KOPT-K1 (cell line): ENCODE measurements around the gene TMPRSS6.

Experiments used
- H3K27ac ChIP-seq: fragments of 200-600 bp; sonication (generic); 2 replicates; pipeline ENCODE4 v1.5.1; 2016; ENCODE audit warnings: antibody characterized with exemption, mild to moderate bottlenecking, low read depth, low read length; ENCODE audit not compliant: poor library complexity, severe bottlenecking
- H3K36me3 ChIP-seq: fragments of 200-600 bp; sonication (generic); 2 replicates; pipeline ENCODE4 v1.5.1; 2017; ENCODE audit warnings: antibody characterized with exemption, mild to moderate bottlenecking, low read length, moderate library complexity; ENCODE audit not compliant: insufficient read depth
- H3K9me3 ChIP-seq: fragments of 200-600 bp; sonication (generic); 2 replicates; pipeline ENCODE4 v1.5.1; 2017; ENCODE audit warnings: antibody characterized with exemption, low read length, mild to moderate bottlenecking; ENCODE audit not compliant: insufficient read depth, poor library complexity, severe bottlenecking

The TMPRSS6 gene

DNA sequence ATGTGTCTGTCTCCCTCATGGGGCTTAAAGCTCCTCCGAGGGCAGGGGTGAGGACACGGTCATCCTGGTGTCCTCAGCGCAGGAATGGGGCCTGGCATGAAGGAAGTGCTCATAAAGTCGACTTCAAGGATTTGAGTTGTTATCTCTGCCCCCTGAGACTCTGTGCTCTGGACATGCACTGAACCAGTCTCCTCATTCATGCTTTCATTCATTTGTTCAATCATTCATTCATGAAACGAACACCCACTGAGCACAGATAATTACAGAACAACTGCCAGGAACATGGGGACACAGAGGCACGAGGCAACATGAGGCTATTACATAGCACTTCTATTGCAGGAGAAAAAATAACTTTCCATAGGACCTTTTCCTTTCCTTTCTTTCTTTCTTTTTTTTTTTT is 16.5 kb downstream of the TMPRSS6 start:
- H3K27ac ChIP-seq = no peak overlapping the region
- no peaks in the 10 kb centered on the region for H3K36me3 ChIP-seq
- no peaks in the 10 kb centered on the region for H3K9me3 ChIP-seq

DNA sequence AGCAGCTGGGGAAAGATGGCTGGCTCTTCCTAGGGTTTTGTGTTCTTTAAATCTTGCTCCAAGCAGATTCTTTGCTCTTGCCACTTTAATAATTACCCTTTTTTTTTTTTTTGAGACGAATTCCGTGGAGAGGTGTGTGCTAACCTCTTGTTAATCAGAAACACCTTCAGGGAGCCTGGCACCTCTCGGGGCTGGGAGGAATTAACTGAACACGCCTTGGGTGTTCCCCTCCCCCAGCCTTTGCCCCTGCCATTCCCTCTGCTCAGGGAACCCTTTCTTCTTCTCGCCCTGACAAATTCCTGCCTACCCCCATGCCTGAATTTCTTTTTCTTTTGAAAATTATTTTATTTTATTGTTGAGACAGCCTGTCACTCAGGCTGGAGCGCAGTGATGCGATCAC is 17.5 kb downstream of the TMPRSS6 start:
- Histone ChIP-seq H3K27ac (no peak overlapping the region), H3K36me3 (no peaks in the 10 kb centered on the region), H3K9me3 (no peaks in the 10 kb centered on the region)

DNA sequence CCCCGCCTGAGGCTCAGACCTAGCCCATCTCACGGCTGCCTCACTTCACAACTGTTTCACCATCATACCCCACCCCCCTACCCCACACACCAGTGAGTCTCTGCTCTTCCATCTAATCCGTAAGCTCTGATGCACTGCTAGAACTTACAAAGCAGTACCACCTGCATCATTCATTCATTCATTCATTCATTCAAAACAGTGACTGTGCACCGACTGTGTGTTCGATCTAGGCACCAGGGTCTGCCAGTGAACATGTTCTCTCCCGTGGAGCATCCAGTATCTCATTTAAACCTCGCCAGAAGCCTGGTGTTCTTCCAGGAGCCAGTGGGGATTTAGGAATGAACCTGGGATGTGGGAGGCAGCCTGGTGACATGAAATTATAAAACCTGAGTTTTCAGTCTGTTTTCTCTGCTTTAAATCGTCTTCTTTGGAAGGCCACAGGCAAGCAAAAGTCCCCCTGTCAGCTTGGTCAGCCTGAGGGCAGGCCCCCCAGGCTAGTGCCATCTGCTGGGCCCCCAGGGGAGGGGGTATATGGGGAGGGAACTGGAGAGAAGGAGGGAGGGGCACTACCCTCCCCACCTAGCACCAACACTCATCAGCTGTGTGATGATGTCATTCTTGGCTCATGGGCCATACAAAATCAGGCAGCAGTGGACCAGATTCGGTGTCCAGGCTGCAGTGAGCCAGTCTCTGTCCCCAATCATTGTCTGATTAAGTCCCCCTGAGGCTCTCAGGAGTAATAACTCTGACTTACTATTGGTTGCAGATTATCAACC is 18.4 kb downstream of the TMPRSS6 start:
- Histone ChIP-seq H3K27ac (no peak overlapping the region), H3K36me3 (no peaks in the 10 kb centered on the region), H3K9me3 (no peaks in the 10 kb centered on the region)

DNA sequence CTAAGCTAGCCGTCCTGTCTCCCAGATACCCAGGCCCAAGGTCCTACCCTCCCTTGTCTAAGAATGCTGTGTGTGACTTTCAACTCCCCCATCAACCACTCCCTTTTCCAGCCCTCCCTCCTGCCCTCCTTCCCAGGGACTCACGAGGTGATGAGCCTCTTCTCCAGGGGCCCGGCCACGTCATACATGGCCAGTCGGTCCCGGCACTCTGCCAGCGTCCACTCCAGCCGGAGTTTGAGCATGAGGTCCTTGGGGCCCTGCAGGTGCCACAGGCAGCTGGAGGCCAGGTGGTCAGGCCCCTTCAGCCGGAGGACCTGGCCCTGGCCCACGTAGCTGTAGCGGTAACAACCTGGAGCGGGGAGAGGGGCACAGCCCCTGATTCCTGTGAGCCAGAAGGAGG is 20.1 kb downstream of the TMPRSS6 start:
- Histone ChIP-seq H3K36me3 (no peaks in the 10 kb centered on the region), H3K27ac (no peak overlapping the region), H3K9me3 (no peaks in the 10 kb centered on the region)

DNA sequence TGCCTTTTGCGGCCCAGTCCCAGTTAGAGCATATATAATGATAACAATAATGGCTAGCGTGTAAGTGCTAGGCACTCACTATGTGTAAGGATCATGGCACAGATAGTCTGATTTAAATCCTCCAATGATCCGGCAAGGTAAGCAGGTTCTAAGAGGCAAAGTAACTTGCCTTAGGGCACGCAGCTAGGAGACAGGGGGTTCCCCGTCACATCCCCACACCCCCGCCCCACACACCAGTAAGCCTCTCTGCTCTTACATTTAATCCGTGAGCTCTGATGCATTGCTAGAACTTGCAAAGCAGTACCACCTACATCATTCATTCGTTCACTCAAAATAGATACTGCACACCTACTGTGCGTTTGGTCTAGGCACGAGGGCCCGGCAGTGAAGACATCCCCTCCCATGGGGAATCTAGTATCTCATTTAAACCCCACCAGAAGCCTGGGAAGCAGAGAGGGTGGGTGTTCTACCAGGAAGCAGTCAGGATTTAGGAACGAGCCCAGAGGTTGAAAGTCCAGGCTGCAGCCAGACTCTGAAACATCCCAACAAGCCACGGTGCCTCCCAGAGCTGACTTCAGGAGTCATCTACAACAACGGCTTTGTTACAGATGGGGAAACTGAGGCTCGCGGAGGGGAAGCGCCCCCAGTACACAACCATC is 20.6 kb downstream of the TMPRSS6 start:
- H3K27ac ChIP-seq = no peak overlapping the region
- no peaks in the 10 kb centered on the region for H3K36me3 ChIP-seq
- H3K9me3 ChIP-seq = no peaks in the 10 kb centered on the region

DNA sequence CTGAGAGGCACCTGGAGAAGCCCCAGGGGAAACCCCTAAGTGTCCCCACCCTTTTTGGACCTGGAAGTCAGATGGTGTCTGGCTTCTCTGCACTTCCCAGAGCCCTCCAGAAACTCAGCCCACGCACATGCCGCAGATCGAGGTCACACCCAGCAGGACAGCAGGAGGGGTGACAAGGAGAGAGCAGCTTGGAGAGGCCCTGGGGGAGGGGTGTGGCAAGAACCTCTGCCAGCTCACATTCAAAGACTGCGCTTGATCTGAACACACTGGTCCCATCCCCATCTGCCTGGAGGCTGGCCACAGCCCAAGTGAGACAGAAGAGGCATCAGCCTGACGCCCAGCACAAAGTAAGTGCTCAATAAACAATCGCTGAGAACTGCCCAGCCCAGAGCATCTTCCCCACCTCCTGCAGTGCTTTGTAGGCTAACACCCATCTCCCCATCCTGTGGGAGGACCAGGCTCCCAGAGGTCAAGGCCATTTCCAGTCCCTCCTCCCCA is 21.4 kb downstream of the TMPRSS6 start:
- Histone ChIP-seq H3K9me3 (no peaks in the 10 kb centered on the region), H3K36me3 (no peaks in the 10 kb centered on the region), H3K27ac (no peak overlapping the region)

DNA sequence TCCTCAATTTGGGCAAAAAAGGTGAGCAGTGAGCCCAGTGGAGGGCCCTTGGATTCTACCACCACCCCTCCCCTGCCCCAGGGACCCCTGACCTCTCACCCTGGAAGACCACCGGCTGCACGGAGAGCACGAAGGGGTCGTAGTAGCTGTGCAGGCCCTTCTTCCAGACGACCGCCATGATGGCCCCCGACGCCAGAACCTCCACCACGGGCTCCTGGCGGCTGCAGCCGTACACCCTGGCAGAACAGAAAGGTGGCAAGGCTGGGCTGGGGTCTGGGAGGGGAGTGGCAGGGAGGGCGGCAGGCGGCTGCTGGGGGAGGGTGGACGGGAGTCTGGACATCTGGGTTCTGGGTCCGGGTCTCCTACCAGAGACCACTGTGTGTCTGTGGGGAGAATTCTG is 23.3 kb downstream of the TMPRSS6 start:
- no peak overlapping the region for H3K27ac ChIP-seq
- H3K9me3 ChIP-seq = no peaks in the 10 kb centered on the region
- H3K36me3 ChIP-seq = no peaks in the 10 kb centered on the region

DNA sequence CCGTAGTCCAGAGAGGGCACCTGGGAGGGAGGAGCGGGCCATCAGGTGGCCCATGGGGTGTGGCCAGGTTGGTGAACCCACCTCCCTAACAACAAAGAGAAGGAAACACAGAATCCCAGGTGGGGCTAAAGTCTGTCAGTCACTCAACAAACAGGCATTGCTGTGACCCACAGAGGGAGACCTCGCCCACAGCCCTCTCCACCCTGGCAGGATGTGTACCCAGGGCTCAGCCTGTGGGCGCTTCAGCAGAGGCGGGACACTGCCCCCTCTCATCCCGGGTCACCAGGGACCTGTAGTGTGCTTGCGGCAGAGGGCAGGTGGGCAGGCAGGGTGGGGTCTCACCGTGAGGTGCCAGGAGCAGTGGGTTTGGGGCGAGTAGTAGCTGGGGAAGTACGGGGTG is 25.1 kb downstream of the TMPRSS6 start:
- H3K36me3 ChIP-seq = no peaks in the 10 kb centered on the region
- no peaks in the 10 kb centered on the region for H3K9me3 ChIP-seq

DNA sequence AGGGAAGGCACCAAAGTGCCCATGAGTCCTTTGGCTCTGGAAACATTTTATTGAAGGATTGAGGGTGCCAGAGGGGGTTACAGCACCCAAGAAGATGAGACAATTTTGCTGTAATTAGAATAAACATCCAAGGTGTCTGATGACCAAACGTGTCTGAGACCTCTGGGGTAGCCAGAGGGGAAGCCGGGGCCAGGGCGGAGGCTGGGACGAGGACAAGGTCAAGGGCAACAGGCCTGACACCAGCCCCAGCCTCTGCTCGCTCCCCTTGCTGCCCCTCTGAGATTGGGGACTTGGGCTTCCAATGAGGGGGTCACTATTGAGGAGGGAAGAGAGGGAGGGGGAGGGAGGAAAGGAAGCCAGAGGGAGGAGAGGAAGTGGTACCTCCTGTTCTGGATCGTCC is 25.6 kb downstream of the TMPRSS6 start:
- no peaks in the 10 kb centered on the region for H3K9me3 ChIP-seq
- H3K36me3 ChIP-seq = no peaks in the 10 kb centered on the region
- no peak overlapping the region for H3K27ac ChIP-seq

More for the DNA sequence above, 25.1 kb downstream of the TMPRSS6 start:
- H3K27ac ChIP-seq = no peak overlapping the region

DNA sequence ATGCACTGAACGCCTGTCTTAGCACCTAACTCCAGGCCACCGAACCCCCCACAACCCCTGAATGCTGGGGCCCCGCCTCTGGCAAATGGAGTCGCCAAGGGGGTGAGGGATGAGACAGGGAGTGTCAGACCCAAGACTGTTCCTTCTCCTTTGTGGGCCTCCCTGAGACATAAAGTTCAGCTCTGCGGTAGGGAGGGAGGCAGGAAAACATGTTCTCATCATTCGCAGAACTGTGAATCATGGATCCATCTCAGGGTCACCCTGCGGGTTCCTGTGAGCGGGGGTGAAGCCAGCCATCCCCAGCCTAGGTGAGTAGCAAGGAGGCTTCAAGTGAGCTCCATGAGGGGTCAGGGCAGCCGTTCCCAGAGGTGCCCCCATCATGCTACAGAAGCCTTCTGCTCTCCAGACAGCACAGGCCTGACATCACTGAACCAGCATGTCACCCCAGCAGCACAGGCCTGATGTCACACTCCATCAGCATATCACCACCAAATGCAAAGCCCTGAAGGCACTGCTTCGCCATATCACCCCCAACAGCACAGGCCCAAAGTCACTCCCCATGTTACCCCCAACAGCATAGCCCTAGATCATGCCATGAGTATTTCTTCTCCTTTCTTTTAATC is 27.2 kb downstream of the TMPRSS6 start:
- Histone ChIP-seq H3K27ac (no peak overlapping the region), H3K36me3 (no peaks in the 10 kb centered on the region), H3K9me3 (no peaks in the 10 kb centered on the region)

DNA sequence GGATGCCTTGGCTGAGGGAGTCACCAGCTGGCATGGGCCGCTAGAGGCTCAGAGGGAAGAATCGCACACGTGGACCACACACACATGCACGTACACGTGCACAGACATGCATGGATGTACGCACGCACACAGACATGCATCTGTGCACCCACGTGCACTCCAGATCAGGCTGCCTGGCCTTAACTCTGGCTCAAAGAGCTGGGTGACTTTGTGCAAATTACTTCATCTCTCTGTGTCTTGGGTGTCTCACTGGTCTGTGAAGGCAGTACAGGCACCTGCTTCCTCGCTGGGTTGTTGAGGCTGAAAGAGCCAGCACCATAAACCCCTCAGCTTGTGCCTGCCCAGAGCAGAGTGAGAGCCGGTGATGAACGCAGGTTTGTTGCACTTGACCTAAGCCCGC is 28.7 kb downstream of the TMPRSS6 start:
- H3K27ac ChIP-seq = no peak overlapping the region
- H3K36me3 ChIP-seq = no peaks in the 10 kb centered on the region
- H3K9me3 ChIP-seq = no peaks in the 10 kb centered on the region

DNA sequence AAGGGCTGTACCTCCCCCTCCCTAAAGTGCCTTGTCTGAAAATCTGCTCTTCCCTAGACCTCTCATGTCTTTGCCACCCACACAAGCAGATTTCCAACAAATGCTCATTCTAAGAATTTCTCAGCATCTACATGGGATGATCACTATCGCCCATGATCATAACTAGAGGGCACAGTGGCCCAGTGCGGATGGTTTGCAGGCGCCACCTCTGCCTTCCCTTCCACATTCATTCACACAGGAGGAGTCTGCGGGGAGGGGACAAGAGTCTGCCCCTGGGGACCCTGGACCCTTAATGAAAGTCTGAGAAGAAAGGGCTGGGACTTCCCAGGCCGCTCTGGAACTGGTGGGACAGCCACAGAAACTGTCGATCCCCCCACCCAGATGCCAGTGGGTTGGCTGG is 29.1 kb downstream of the TMPRSS6 start:
- no peaks in the 10 kb centered on the region for H3K9me3 ChIP-seq
- H3K36me3 ChIP-seq = no peaks in the 10 kb centered on the region
- peak overlapping the region; percentile 57 for H3K27ac ChIP-seq

DNA sequence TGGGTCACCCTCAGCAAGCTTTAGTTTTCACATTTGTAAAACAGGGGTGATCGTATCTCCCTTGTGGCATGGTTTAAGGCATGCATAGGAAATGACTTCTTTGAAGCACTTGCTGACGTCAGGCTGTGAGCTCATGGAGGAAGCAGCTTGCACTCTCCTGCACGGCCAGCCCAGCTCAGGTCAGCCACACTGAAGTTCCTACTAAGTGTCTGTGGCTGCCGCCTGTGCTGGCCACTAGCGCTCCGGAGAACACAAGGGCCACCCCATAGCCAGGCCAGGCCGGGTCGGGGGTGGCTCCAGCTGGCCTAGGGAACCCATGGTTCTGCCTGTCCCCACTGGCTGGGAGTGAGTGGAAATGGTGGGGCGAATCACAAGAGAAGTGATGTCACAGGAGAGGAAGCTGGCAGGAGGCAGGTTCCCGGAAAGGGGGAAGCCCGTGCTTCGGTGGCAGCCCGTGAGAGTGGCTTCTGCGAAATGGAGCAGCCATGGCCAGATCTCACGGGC is 29.8 kb downstream of the TMPRSS6 start:
- Histone ChIP-seq H3K9me3 (no peaks in the 10 kb centered on the region), H3K27ac (peak overlapping the region; percentile 57), H3K36me3 (no peaks in the 10 kb centered on the region)

DNA sequence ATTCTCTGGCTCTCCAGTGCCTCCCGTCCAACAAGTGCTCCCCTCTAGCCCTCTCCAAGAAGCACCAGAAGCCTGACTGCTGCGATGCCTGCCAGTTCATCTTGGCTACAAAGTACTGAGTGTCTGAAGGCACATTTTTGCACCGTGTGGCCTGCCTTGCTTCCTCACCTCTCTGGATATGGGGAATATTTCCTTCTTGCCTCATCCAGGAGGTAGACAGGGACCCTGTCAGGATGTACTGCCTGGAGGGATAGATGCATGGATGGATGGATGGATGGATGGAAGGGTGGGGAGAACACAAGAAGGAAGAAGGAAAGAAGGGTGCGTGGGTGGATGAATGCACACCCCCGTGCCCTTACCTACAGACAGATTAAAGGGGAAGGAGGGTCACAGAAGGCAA is 30.4 kb downstream of the TMPRSS6 start:
- Histone ChIP-seq H3K9me3 (no peaks in the 10 kb centered on the region), H3K36me3 (no peaks in the 10 kb centered on the region), H3K27ac (peak overlapping the region; percentile 57)

DNA sequence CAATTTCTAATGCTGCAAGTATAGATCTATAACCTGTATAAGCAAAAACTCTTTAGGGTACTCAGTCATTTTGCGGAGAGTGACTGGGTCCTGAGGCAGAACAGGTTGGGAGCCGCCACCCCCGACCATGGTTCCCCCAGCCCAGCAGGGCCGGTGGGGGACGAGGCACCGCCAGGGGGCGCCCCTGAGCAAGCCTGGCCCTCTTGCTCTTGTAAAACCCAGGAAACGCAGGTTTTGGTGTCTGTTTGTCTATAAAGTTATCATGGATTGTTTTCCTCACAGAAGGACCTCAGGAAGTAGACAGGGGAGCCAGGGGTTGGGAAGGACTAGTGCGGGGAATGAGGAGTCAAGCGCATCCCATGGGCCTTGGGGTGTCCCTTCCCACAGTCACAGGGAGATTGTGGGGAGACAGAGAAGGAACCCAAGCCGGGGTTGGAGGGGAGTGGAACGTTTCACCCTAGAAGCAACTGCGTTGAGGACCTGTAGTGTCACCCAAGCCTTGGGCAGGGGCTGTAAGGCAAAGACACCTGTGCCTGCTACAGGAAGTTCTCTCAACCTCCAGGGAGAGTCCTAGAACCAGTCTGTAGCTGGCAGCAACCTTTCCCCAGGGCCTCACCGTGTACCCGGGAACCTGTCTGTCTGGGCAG is 31.6 kb downstream of the TMPRSS6 start:
- Histone ChIP-seq H3K36me3 (no peaks in the 10 kb centered on the region), H3K9me3 (no peaks in the 10 kb centered on the region), H3K27ac (peak overlapping the region; percentile 50)
